IMR-90 (cell line): ENCODE measurements around the gene DOCK4. TPM values are rescaled to one million over a fixed set of nuclear protein-coding genes. Genes with fewer than 3 reads are reported as not detected.

ENCODE experiments used
- ATAC-seq: fragments of 200-7000 bp; cut with Tn5 transposase; 2 replicates; pipeline ENCODE4 v1.9.1; 2020; ENCODE audit warnings: low read depth, mild to moderate bottlenecking, moderate library complexity
- BruUV-seq: library from RNA; stranded (reverse); fragments of 400-500 nt; replicated peaks from 2 replicates; lab custom pipeline; 2021; lab: Mats Ljungman, UMichigan
- CTCF ChIA-PET: fragments of 300-600 bp; formaldehyde crosslinking; extraction: SDS; loops from one replicate; lab custom pipeline; 2021; ENCODE audit warnings: antibody characterized with exemption; lab: Yijun Ruan, JAX
- POLR2A ChIA-PET: fragments of 300-600 bp; sonication (Branson Sonifier 250); formaldehyde crosslinking; loops from one replicate; lab custom pipeline; 2022; ENCODE audit warnings: antibody characterized with exemption; ENCODE audit not compliant: unreplicated experiment; lab: Charles Lee
- DNase-seq: peaks from one replicate; pipeline ENCODE4 v3.0.0; 2013
- H2AFZ ChIP-seq: replicated peaks from 2 replicates; pipeline ENCODE3; 2013; ENCODE audit warnings: low read length, mild to moderate bottlenecking; ENCODE audit not compliant: poor library complexity
- H2AK5ac ChIP-seq: 2 replicates; pipeline ENCODE4 v1.6.1; 2013; ENCODE audit warnings: low read depth, low read length, inconsistent platforms
- H2AK9ac ChIP-seq: replicated peaks from 2 replicates; pipeline ENCODE3; 2013; ENCODE audit warnings: mild to moderate bottlenecking, low read depth, low read length, moderate library complexity; ENCODE audit not compliant: poor library complexity
- H2BK120ac ChIP-seq: 2 replicates; pipeline ENCODE4 v1.6.1; 2013; ENCODE audit warnings: low read depth, low read length, inconsistent platforms
- H2BK15ac ChIP-seq: 3 replicates; pipeline ENCODE4 v1.6.1; 2013; ENCODE audit warnings: low read depth, low read length, inconsistent platforms
- H2BK20ac ChIP-seq: 2 replicates; pipeline ENCODE4 v1.6.1; 2013; ENCODE audit warnings: low read depth, mild to moderate bottlenecking, inconsistent platforms, low read length, moderate library complexity
- H2BK5ac ChIP-seq: 2 replicates; pipeline ENCODE4 v1.6.1; 2013; ENCODE audit warnings: mild to moderate bottlenecking, low read depth, low read length, inconsistent platforms; ENCODE audit not compliant: poor library complexity, severe bottlenecking
- H3K14ac ChIP-seq: replicated peaks from 2 replicates; pipeline ENCODE4 v1.6.1; 2013; ENCODE audit warnings: low read depth, low read length, inconsistent platforms
- H3K18ac ChIP-seq: 2 replicates; pipeline ENCODE4 v1.6.1; 2013; ENCODE audit warnings: low read depth, low read length, control low read depth
- H3K23ac ChIP-seq: 2 replicates; pipeline ENCODE4 v1.6.1; 2013; ENCODE audit warnings: low read depth, low read length, inconsistent platforms
- H3K27ac ChIP-seq: 2 replicates; pipeline ENCODE4 v1.5.1; 2013; ENCODE audit warnings: mild to moderate bottlenecking, control low read depth, low read length; ENCODE audit not compliant: insufficient read depth
- H3K27me3 ChIP-seq: 2 replicates; pipeline ENCODE4 v1.6.1; 2013; ENCODE audit warnings: low read length; ENCODE audit not compliant: control insufficient read depth, insufficient read depth
- H3K36me3 ChIP-seq: 2 replicates; pipeline ENCODE4 v1.6.1; 2013; ENCODE audit warnings: low read length, mixed read lengths; ENCODE audit not compliant: control insufficient read depth, insufficient read depth
- H3K4ac ChIP-seq: 2 replicates; pipeline ENCODE4 v1.6.1; 2013; ENCODE audit warnings: low read depth, low read length, inconsistent platforms
- H3K4me1 ChIP-seq: 2 replicates; pipeline ENCODE4 v1.6.1; 2013; ENCODE audit warnings: low read length, mixed read lengths; ENCODE audit not compliant: control insufficient read depth, insufficient read depth
- H3K4me2 ChIP-seq: 2 replicates; pipeline ENCODE4 v1.6.1; 2013; ENCODE audit warnings: low read depth, mild to moderate bottlenecking, control low read depth, low read length, moderate library complexity
- H3K4me3 ChIP-seq: 2 replicates; pipeline ENCODE4 v1.5.1; 2013; ENCODE audit warnings: low read depth, mild to moderate bottlenecking, control low read depth, low read length, moderate library complexity; ENCODE audit not compliant: insufficient read depth
- H3K56ac ChIP-seq: 2 replicates; pipeline ENCODE4 v1.6.1; 2013; ENCODE audit warnings: low read length, inconsistent platforms; ENCODE audit not compliant: insufficient read depth; ENCODE audit errors: extremely low read depth
- H3K79me1 ChIP-seq, 2 experiments: 2 replicates each; pipeline ENCODE4 v1.6.1; 2013; ENCODE audit warnings: low read length in 2 of 2, inconsistent platforms in 1 of 2, low read depth in 1 of 2
- H3K9ac ChIP-seq: 2 replicates; pipeline ENCODE4 v1.6.1; 2013; ENCODE audit warnings: low read depth, low read length, control low read depth
- H3K9me1 ChIP-seq: 2 replicates; pipeline ENCODE4 v1.6.1; 2013; ENCODE audit warnings: low read length, inconsistent platforms; ENCODE audit not compliant: insufficient read depth
- H3K9me3 ChIP-seq: 2 replicates; pipeline ENCODE4 v1.6.1; 2013; ENCODE audit warnings: low read length; ENCODE audit not compliant: control insufficient read depth, insufficient read depth
- H4K20me1 ChIP-seq: 2 replicates; pipeline ENCODE4 v1.6.1; 2013; ENCODE audit warnings: low read length, inconsistent platforms; ENCODE audit not compliant: insufficient read depth
- H4K5ac ChIP-seq: 2 replicates; pipeline ENCODE4 v1.6.1; 2013; ENCODE audit warnings: mild to moderate bottlenecking, low read depth, low read length, control low read depth
- H4K8ac ChIP-seq, 2 experiments: 2 replicates each; pipeline ENCODE4 v1.6.1; 2013; ENCODE audit warnings: low read depth in 2 of 2, low read length in 2 of 2, control low read depth in 1 of 2, inconsistent platforms in 1 of 2
- H4K91ac ChIP-seq: 2 replicates; pipeline ENCODE4 v1.6.1; 2013; ENCODE audit warnings: low read depth, low read length, inconsistent platforms; ENCODE audit not compliant: insufficient read depth
- CEBPB ChIP-seq: IDR thresholded peaks from 2 replicates; pipeline ENCODE4 v1.6.1; 2012; ENCODE audit warnings: low read depth, low read length, improper control_type of control experiment
- FOS ChIP-seq: fragments of 150-350 bp; IDR thresholded peaks from 2 replicates; pipeline ENCODE4 v1.6.1; 2016; ENCODE audit warnings: low read depth, low read length
- MAZ ChIP-seq: IDR thresholded peaks from 2 replicates; pipeline ENCODE4 v1.6.1; 2012; ENCODE audit warnings: low read depth, mild to moderate bottlenecking, low read length, improper control_type of control experiment, moderate library complexity, borderline replicate concordance
- MXI1 ChIP-seq: IDR thresholded peaks from 2 replicates; pipeline ENCODE4 v1.6.1; 2012; ENCODE audit warnings: low read depth, mild to moderate bottlenecking, low read length, moderate library complexity, borderline replicate concordance
- RFX5 ChIP-seq: IDR thresholded peaks from 2 replicates; pipeline ENCODE4 v1.8.0; 2012; ENCODE audit warnings: low read depth, mild to moderate bottlenecking, low read length, moderate library complexity
- SMC3 ChIP-seq: fragments of 150-350 bp; IDR thresholded peaks from 2 replicates; pipeline ENCODE4 v1.6.1; 2016; ENCODE audit warnings: low read depth, mild to moderate bottlenecking, antibody characterized with exemption, low read length, moderate library complexity
- WGBS, 2 experiments: methylation state at CpG; one replicate each; pipeline versions ENCODE4 v1.1.5 to v1.1.7; 2013; ENCODE audit warnings: missing lambda C conversion rate in 2 of 2; ENCODE audit not compliant: insufficient read length in 1 of 2; ENCODE audit errors: extremely low coverage in 2 of 2; 5-methylcytosine and 5-hydroxymethylcytosine counted together
- dilution Hi-C: fragments of 300-500 bp; cut with HindIII; formaldehyde crosslinking; loops from one replicate; pipeline ENCODE4 v1.14.3; 2018; ENCODE audit warnings: low sequenced_read_pairs; ENCODE audit not compliant: unreplicated experiment
- in situ Hi-C: fragments of 300-500 bp; cut with MboI; formaldehyde crosslinking; loops from 3 replicates; pipeline ENCODE4 v1.14.3; 2019; ENCODE audit warnings: low sequenced_read_pairs, inconsistent platforms, mixed read lengths
- intact Hi-C: fragments of 100-400 bp; cut with micrococcal nuclease; formaldehyde crosslinking; loops from 2 replicates; pipeline ENCODE4 v1.10.0; 2022
- polyA plus RNA-seq, 3 experiments: library from polyadenylated mRNA; depleted of rRNA; stranded (reverse); fragments of >200 nt; gene quantifications; 2 replicates each; pipeline ENCODE4 v1.2.3, GENCODE V29; 2012; ENCODE audit warnings: low replicate concordance in 1 of 3
- total RNA-seq: library from RNA; depleted of rRNA; stranded (reverse); fragments of >200 nt; gene quantifications from 2 replicates; pipeline ENCODE4 v1.2.3, GENCODE V29; 2012
- TF ChIP-seq, protein P1 (sequence below): conservative IDR thresholded peaks from 2 replicates; pipeline ENCODE4 v1.5.1; 2012; ENCODE audit warnings: mild to moderate bottlenecking, low read depth, low read length, improper control_type of control experiment
- TF ChIP-seq, protein P2 (sequence below): fragments of 150-350 bp; IDR thresholded peaks from 2 replicates; pipeline ENCODE4 v1.6.1; 2016; ENCODE audit warnings: low read depth, mild to moderate bottlenecking, low read length, moderate library complexity, borderline replicate concordance

The DOCK4 gene
- total and polyA plus RNA-seq, 2 of the 4 experiments (the other 2 are of a cell fraction) = 4.4 to 12.2 TPM

DNA sequence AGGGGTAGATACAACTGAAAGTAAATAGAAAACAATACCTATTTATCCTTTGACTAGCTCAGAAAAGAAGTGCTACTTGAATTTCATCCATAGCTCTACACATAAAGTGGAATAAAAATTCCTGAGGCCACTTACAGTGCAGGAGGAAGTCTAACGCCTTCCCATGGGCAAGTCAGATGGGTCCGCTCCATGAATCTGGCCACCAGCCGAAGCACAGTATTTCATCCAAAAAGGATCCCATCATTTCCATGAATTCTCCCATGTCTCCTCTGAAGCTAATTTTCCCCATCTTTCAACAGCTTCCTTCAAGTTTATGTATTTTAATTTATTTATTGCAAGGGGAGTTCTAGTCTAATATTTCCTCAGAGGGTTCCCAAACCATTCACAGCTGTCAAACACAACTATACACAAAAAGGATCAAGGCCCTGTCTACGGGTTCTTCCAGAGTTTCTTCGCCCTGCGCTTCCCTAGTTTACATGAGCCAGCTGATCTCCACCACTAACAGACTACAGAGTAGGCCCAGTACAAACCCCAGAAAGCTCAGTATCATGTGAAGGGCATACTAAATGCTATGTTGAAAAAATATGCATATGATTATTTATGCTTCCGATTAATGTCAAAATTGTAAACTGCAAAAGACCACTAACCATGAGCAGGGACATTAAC is 184.7 kb downstream of the DOCK4 start:
- ATAC-seq = no peak
- dilution Hi-C loops = no loop called here

More for the DNA sequence above, 184.7 kb downstream of the DOCK4 start:
- BruUV-seq = no TSS peak
- Histone ChIP-seq H4K5ac (no peak overlapping the region), H2BK120ac (no peak overlapping the region), H2AFZ (no peak overlapping the region), H3K27ac (no peak overlapping the region), H3K14ac (no peak overlapping the region), H3K79me1 (peaks cover 0 to 8% of the 10 kb centered on the region in 2 experiments; a peak in 2 of 4 replicates), H4K20me1 (peaks cover 6% of the 10 kb centered on the region; the same call in 1 of the 2 replicates), H3K9me3 (no peaks in the 10 kb centered on the region), H3K27me3 (no peaks in the 10 kb centered on the region), H3K4ac (no peak overlapping the region), H3K4me2 (no peak overlapping the region), H3K9me1 (peaks cover 5% of the 10 kb centered on the region), H2AK9ac (no peak overlapping the region), H2BK20ac (no peak overlapping the region), H4K8ac (no peak overlapping the region), H2AK5ac (no peak overlapping the region), H3K23ac (no peak overlapping the region), H3K18ac (no peak overlapping the region), H4K91ac (no peak overlapping the region), H3K4me3 (no peak overlapping the region), H2BK15ac (no peak overlapping the region), H3K56ac (no peak overlapping the region), H3K9ac (no peak overlapping the region), H3K36me3 (no peaks in the 10 kb centered on the region), H2BK5ac (no peak overlapping the region), H3K4me1 (peaks cover 2% of the 10 kb centered on the region; the same call in 1 of the 2 replicates)
- in situ Hi-C loops = no loop called here
- POLR2A ChIA-PET = no interaction called here
- TF ChIP-seq, protein P1, sequence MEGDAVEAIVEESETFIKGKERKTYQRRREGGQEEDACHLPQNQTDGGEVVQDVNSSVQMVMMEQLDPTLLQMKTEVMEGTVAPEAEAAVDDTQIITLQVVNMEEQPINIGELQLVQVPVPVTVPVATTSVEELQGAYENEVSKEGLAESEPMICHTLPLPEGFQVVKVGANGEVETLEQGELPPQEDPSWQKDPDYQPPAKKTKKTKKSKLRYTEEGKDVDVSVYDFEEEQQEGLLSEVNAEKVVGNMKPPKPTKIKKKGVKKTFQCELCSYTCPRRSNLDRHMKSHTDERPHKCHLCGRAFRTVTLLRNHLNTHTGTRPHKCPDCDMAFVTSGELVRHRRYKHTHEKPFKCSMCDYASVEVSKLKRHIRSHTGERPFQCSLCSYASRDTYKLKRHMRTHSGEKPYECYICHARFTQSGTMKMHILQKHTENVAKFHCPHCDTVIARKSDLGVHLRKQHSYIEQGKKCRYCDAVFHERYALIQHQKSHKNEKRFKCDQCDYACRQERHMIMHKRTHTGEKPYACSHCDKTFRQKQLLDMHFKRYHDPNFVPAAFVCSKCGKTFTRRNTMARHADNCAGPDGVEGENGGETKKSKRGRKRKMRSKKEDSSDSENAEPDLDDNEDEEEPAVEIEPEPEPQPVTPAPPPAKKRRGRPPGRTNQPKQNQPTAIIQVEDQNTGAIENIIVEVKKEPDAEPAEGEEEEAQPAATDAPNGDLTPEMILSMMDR = no peak
- no peak for TF ChIP-seq FOS
- no peak for TF ChIP-seq MAZ
- no peak for TF ChIP-seq CEBPB
- no peak for TF ChIP-seq SMC3
- no peak for TF ChIP-seq RFX5
- TF ChIP-seq MXI1 = no peak
- TF ChIP-seq, protein P2, sequence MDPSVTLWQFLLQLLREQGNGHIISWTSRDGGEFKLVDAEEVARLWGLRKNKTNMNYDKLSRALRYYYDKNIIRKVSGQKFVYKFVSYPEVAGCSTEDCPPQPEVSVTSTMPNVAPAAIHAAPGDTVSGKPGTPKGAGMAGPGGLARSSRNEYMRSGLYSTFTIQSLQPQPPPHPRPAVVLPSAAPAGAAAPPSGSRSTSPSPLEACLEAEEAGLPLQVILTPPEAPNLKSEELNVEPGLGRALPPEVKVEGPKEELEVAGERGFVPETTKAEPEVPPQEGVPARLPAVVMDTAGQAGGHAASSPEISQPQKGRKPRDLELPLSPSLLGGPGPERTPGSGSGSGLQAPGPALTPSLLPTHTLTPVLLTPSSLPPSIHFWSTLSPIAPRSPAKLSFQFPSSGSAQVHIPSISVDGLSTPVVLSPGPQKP = no peak
- intact Hi-C loops = no loop called here
- no peak for DNase-seq
- CTCF ChIA-PET = no interaction called here
- WGBS, 2 experiments = no CpG with 5 or more reads among the region's 7 CpGs
